ENCODE data around the gene CFL2.

DNA sequence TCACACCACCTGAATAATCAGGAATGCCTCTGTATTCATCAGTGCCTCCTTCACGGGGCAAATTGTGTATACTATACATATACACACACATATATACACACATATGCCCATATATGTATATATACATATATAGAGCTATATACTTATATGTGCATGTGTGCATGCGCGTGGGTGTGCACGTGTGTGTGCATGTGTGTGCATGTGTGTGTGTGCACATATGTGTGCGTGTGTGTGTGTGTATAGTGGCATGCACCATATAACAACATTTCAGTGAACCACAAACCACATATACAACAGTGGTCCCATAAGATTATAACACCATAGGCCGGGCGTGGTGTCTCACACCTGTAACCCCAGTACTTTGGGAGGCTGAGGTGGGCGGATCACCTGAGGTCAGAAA lies 35.7 kb downstream of the CFL2 start:
- TF ChIP-seq, protein P1, sequence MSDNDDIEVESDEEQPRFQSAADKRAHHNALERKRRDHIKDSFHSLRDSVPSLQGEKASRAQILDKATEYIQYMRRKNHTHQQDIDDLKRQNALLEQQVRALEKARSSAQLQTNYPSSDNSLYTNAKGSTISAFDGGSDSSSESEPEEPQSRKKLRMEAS (IDR thresholded peaks at IDR 0.05; ENCODE audit: low read depth, low read length), result no peak
- TF ChIP-seq, protein P2, sequence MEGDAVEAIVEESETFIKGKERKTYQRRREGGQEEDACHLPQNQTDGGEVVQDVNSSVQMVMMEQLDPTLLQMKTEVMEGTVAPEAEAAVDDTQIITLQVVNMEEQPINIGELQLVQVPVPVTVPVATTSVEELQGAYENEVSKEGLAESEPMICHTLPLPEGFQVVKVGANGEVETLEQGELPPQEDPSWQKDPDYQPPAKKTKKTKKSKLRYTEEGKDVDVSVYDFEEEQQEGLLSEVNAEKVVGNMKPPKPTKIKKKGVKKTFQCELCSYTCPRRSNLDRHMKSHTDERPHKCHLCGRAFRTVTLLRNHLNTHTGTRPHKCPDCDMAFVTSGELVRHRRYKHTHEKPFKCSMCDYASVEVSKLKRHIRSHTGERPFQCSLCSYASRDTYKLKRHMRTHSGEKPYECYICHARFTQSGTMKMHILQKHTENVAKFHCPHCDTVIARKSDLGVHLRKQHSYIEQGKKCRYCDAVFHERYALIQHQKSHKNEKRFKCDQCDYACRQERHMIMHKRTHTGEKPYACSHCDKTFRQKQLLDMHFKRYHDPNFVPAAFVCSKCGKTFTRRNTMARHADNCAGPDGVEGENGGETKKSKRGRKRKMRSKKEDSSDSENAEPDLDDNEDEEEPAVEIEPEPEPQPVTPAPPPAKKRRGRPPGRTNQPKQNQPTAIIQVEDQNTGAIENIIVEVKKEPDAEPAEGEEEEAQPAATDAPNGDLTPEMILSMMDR (IDR thresholded peaks at IDR 0.05; ENCODE audit: low read depth, low read length), result no peak
- no peak for TF ChIP-seq POLR2A (IDR thresholded peaks at IDR 0.05; ENCODE audit: extremely low read depth, insufficient read length)
